GM19193 (cell line): ENCODE measurements around the gene ESCO1.

Experiments used
- POLR2A ChIP-seq: IDR thresholded peaks from 4 replicates; pipeline ENCODE4 v1.6.1; 2011; ENCODE audit not compliant: insufficient read depth, insufficient read length; ENCODE audit errors: extremely low read depth

Gene ESCO1

GRCh38 chr18:21598726-21599584, 1.5 kb downstream of the ESCO1 start:
- no peak for TF ChIP-seq POLR2A

GRCh38 chr18:21597620-21598019, 2.9 kb downstream of the ESCO1 start:
- no peak for TF ChIP-seq POLR2A

GRCh38 chr18:21593540-21594257, 6.8 kb downstream of the ESCO1 start:
- TF ChIP-seq POLR2A, result no peak

GRCh38 chr18:21584391-21584790, 16.1 kb downstream of the ESCO1 start:
- no peak for TF ChIP-seq POLR2A

GRCh38 chr18:21575656-21576055, 24.8 kb downstream of the ESCO1 start:
- no peak for TF ChIP-seq POLR2A

- no peak for TF ChIP-seq POLR2A
These were observed 28.7 kb downstream of the ESCO1 start for GRCh38 chr18:21571772-21572171.

- no peak for TF ChIP-seq POLR2A
These were observed 41.3 kb downstream of the ESCO1 start for GRCh38 chr18:21559195-21559594.

GRCh38 chr18:21557607-21558253, 42.8 kb downstream of the ESCO1 start:
- no peak for TF ChIP-seq POLR2A

- TF ChIP-seq POLR2A, result no peak
These were observed 50.0 kb downstream of the ESCO1 start for GRCh38 chr18:21550510-21550970.

- TF ChIP-seq POLR2A, result no peak
These were observed 51.9 kb downstream of the ESCO1 start for GRCh38 chr18:21548647-21549046.

GRCh38 chr18:21546423-21546822, 54.1 kb downstream of the ESCO1 start:
- no peak for TF ChIP-seq POLR2A

- no peak for TF ChIP-seq POLR2A
These were observed 62.3 kb downstream of the ESCO1 start for GRCh38 chr18:21538230-21538629.

GRCh38 chr18:21534327-21534726, 66.2 kb downstream of the ESCO1 start:
- no peak for TF ChIP-seq POLR2A

GRCh38 chr18:21526463-21526862, 74.0 kb downstream of the ESCO1 start:
- TF ChIP-seq POLR2A, result no peak

GRCh38 chr18:21525916-21526315, 74.6 kb downstream of the ESCO1 start:
- no peak for TF ChIP-seq POLR2A
